ENCODE measurements around the gene RAP2A. TPM values are rescaled to one million over a fixed set of nuclear protein-coding genes. Genes with fewer than 3 reads are reported as not detected.

Gene RAP2A
- total and polyA plus RNA-seq, 9 of the 15 experiments (the other 6 are each of a cell fraction or from before 2014, with no cell fraction given) = 1.8 to 11.7 (median 5.6) TPM

DNA sequence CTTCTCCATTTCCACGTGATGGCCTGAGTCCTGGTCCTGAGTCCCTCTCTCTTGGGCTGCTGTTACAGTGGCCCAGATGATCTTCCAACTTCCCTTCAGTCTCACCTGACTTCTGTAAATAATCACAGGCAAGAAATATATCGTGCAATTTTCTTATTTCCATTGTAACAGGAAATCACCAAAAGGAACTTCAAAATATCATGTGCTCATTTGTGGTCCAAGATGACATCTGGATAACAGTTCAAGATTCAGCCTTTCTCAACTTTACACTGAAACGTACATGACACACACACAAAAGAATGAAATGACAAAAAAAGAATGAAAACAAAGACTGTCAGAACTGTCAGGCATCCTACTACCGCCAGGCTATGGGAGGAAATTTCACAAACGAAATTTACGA is 22.0 kb upstream of the RAP2A start:
- in situ Hi-C loops (cut with MboI) = no loop called here
- H2AFZ ChIP-seq (ENCODE audit: low read depth, low read length) = 0 out of 2 replicates have a peak overlapping the region, but pooled peaks have one; percentile 45
- H3K9ac ChIP-seq (ENCODE audit: insufficient read depth in 1 of 2, low read depth in 2 of 2, low read length in 2 of 2) = no peak overlapping the region
- H3K4me3 ChIP-seq = no peak overlapping the region
- H4K20me1 ChIP-seq (replicated peaks; ENCODE audit: control insufficient read depth, insufficient read depth, low read length) = no peaks in the 10 kb centered on the region
- DNase-seq (ENCODE audit: extremely low read depth in 1 of 4, low spot score in 3 of 4) = no peak
- FAIRE-seq = no peak
- H3K9me1 ChIP-seq (ENCODE audit: control insufficient read depth, insufficient read depth, low read length) = no peaks in the 10 kb centered on the region
- ChIA-PET CTCF (ENCODE audit: low intra/inter-chr PET ratio) (no interaction called here), POLR2A (no interaction called here)
- no peaks in the 10 kb centered on the region for H3K79me2 ChIP-seq (ENCODE audit: control insufficient read depth, insufficient read depth, low read length)
- no TSS peak for BruUV-seq (replicated peaks)
- no peaks in the 10 kb centered on the region for H3K4me1 ChIP-seq (replicated peaks in 1 of 2; ENCODE audit: control insufficient read depth in 2 of 2, insufficient read depth in 2 of 2, low read length in 2 of 2)
- H3K9me3 ChIP-seq (replicated peaks; ENCODE audit: control insufficient read depth, insufficient read depth, low read depth, low read length) = no peaks in the 10 kb centered on the region
- intact Hi-C loops (cut with micrococcal nuclease) = no loop called here
- H3K27ac ChIP-seq (ENCODE audit: extremely low read depth, low read depth, low read length) = no peak overlapping the region
- no peak overlapping the region for H3K4me2 ChIP-seq (ENCODE audit: insufficient read depth, low read length)
- no peaks in the 10 kb centered on the region for H3K36me3 ChIP-seq (ENCODE audit: control insufficient read depth, insufficient read depth, low read length)
- peaks cover 0 to 3% of the 10 kb centered on the region in 2 experiments; a peak in 2 of 5 replicates for H3K27me3 ChIP-seq (ENCODE audit: control insufficient read depth in 2 of 2, insufficient read depth in 2 of 2, low read length in 2 of 2)
- ATAC-seq = no peak
- WGBS (ENCODE audit: insufficient coverage, low coverage, missing lambda C conversion rate) = 8% methylated on average over 5 of the region's 6 CpGs
- TF ChIP-seq NFRKB (IDR thresholded peaks at IDR 0.05; ENCODE audit: low read depth) (no peak), HDAC2 (IDR thresholded peaks at IDR 0.05) (no peak), SRSF7 (optimal IDR thresholded peaks at IDR 0.05; ENCODE audit: low read depth, low read length) (no peak), OTX1 (CRISPR knock-in tag; IDR thresholded peaks at IDR 0.05) (no peak), ZFP30 (CRISPR knock-in tag; IDR thresholded peaks at IDR 0.05; ENCODE audit: borderline replicate concordance) (no peak)
- TF ChIP-seq, protein P1, sequence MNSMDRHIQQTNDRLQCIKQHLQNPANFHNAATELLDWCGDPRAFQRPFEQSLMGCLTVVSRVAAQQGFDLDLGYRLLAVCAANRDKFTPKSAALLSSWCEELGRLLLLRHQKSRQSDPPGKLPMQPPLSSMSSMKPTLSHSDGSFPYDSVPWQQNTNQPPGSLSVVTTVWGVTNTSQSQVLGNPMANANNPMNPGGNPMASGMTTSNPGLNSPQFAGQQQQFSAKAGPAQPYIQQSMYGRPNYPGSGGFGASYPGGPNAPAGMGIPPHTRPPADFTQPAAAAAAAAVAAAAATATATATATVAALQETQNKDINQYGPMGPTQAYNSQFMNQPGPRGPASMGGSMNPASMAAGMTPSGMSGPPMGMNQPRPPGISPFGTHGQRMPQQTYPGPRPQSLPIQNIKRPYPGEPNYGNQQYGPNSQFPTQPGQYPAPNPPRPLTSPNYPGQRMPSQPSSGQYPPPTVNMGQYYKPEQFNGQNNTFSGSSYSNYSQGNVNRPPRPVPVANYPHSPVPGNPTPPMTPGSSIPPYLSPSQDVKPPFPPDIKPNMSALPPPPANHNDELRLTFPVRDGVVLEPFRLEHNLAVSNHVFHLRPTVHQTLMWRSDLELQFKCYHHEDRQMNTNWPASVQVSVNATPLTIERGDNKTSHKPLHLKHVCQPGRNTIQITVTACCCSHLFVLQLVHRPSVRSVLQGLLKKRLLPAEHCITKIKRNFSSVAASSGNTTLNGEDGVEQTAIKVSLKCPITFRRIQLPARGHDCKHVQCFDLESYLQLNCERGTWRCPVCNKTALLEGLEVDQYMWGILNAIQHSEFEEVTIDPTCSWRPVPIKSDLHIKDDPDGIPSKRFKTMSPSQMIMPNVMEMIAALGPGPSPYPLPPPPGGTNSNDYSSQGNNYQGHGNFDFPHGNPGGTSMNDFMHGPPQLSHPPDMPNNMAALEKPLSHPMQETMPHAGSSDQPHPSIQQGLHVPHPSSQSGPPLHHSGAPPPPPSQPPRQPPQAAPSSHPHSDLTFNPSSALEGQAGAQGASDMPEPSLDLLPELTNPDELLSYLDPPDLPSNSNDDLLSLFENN (IDR thresholded peaks at IDR 0.05; ENCODE audit: low read depth in 2 of 2, low read length in 2 of 2) = no peak
- TF ChIP-seq, protein P2, sequence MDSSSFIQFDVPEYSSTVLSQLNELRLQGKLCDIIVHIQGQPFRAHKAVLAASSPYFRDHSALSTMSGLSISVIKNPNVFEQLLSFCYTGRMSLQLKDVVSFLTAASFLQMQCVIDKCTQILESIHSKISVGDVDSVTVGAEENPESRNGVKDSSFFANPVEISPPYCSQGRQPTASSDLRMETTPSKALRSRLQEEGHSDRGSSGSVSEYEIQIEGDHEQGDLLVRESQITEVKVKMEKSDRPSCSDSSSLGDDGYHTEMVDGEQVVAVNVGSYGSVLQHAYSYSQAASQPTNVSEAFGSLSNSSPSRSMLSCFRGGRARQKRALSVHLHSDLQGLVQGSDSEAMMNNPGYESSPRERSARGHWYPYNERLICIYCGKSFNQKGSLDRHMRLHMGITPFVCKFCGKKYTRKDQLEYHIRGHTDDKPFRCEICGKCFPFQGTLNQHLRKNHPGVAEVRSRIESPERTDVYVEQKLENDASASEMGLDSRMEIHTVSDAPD (CRISPR knock-in tag; IDR thresholded peaks at IDR 0.05) = no peak
- TF ChIP-seq, protein P3, sequence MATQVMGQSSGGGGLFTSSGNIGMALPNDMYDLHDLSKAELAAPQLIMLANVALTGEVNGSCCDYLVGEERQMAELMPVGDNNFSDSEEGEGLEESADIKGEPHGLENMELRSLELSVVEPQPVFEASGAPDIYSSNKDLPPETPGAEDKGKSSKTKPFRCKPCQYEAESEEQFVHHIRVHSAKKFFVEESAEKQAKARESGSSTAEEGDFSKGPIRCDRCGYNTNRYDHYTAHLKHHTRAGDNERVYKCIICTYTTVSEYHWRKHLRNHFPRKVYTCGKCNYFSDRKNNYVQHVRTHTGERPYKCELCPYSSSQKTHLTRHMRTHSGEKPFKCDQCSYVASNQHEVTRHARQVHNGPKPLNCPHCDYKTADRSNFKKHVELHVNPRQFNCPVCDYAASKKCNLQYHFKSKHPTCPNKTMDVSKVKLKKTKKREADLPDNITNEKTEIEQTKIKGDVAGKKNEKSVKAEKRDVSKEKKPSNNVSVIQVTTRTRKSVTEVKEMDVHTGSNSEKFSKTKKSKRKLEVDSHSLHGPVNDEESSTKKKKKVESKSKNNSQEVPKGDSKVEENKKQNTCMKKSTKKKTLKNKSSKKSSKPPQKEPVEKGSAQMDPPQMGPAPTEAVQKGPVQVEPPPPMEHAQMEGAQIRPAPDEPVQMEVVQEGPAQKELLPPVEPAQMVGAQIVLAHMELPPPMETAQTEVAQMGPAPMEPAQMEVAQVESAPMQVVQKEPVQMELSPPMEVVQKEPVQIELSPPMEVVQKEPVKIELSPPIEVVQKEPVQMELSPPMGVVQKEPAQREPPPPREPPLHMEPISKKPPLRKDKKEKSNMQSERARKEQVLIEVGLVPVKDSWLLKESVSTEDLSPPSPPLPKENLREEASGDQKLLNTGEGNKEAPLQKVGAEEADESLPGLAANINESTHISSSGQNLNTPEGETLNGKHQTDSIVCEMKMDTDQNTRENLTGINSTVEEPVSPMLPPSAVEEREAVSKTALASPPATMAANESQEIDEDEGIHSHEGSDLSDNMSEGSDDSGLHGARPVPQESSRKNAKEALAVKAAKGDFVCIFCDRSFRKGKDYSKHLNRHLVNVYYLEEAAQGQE (IDR thresholded peaks at IDR 0.05; ENCODE audit: borderline replicate concordance) = no peak
- TF ChIP-seq, protein P3 (CRISPR knock-in tag; IDR thresholded peaks at IDR 0.05; ENCODE audit: low read depth) = no peak
